Adrenal gland (tissue), 5 donors: ENCODE measurements around the gene KLHL25.

Experiments
- CTCF ChIP-seq, 6 experiments: fragments of 450-650 bp in 4 of 6; fragments of 200-600 bp in 2 of 6; sonication (generic) in 1 of 6; IDR thresholded peaks; 1 replicate in 5 of 6; 2 replicates in 1 of 6; pipeline versions ENCODE4 v1.5.1 to v1.8.0; 2016 to 2021; ENCODE audit warnings: antibody characterized with exemption in 6 of 6, mild to moderate bottlenecking in 2 of 6, moderate library complexity in 1 of 6
- POLR2A ChIP-seq, 2 donors: fragments of 450-650 bp; IDR thresholded peaks; one replicate each; pipeline ENCODE4 v1.6.1; 2017; ENCODE audit warnings: antibody characterized with exemption in 2 of 2, mild to moderate bottlenecking in 2 of 2, moderate library complexity in 1 of 2
- donor health status: DM: no; HTN: no; CAD: no.

- TF ChIP-seq POLR2A (IDR thresholded peaks at IDR 0.05) (no peak), CTCF (IDR thresholded peaks at IDR 0.05) (no peak)
Observed at GRCh38 chr15:85755471-85755870, 39.3 kb downstream of the KLHL25 start.
